Endodermal cell (in vitro differentiated cells): Measurements from ENCODE around the gene PCDHA1. TPM values are rescaled to one million over a fixed set of nuclear protein-coding genes. Genes with fewer than 3 reads are reported as not detected.

Experiments
- DNase-seq: peaks from one replicate; pipeline ENCODE4 v3.0.0-alpha.2; 2017
- H3K27ac ChIP-seq: 2 replicates; pipeline ENCODE4 v1.5.1; 2013; ENCODE audit warnings: mild to moderate bottlenecking, low read depth, low read length, moderate library complexity
- H3K27me3 ChIP-seq: 2 replicates; pipeline ENCODE4 v1.6.1; 2013; ENCODE audit warnings: mild to moderate bottlenecking, low read length, moderate library complexity; ENCODE audit not compliant: insufficient read depth, control insufficient read depth, poor library complexity, severe bottlenecking
- H3K36me3 ChIP-seq: 2 replicates; pipeline ENCODE4 v1.7.0; 2013; ENCODE audit warnings: mild to moderate bottlenecking, low read length, moderate library complexity; ENCODE audit not compliant: control insufficient read depth, insufficient read depth
- H3K4me1 ChIP-seq: one replicate; pipeline ENCODE4 v1.7.0; 2013; ENCODE audit warnings: low read length; ENCODE audit not compliant: control insufficient read depth, insufficient read depth
- H3K4me3 ChIP-seq: 2 replicates; pipeline ENCODE4 v1.5.1; 2013; ENCODE audit warnings: mild to moderate bottlenecking, low read length, moderate library complexity
- H3K9ac ChIP-seq: 2 replicates; pipeline ENCODE4 v1.6.1; 2013; ENCODE audit warnings: mild to moderate bottlenecking, low read length, moderate library complexity; ENCODE audit not compliant: poor library complexity, severe bottlenecking; ENCODE audit errors: extremely low read depth
- H3K9me3 ChIP-seq: 2 replicates; pipeline ENCODE4 v1.6.1; 2013; ENCODE audit warnings: mild to moderate bottlenecking, low read length, moderate library complexity; ENCODE audit not compliant: control insufficient read depth
- H3K27ac Mint-ChIP-seq: 2 replicates; pipeline ENCODE4 v1.8.0; 2020; ENCODE audit warnings: mixed read lengths
- H3K27me3 Mint-ChIP-seq: 2 replicates; pipeline ENCODE4 v1.8.0; 2021; ENCODE audit warnings: mild to moderate bottlenecking, mixed read lengths; ENCODE audit not compliant: insufficient read depth
- H3K36me3 Mint-ChIP-seq: 2 replicates; pipeline ENCODE4 v1.8.0; 2020; ENCODE audit warnings: low read depth, mixed read lengths
- H3K4me1 Mint-ChIP-seq: 2 replicates; pipeline ENCODE4 v1.8.0; 2020; ENCODE audit warnings: mixed read lengths
- H3K4me3 Mint-ChIP-seq: 2 replicates; pipeline ENCODE4 v1.8.0; 2020; ENCODE audit warnings: mild to moderate bottlenecking, moderate library complexity, mixed read lengths
- H3K9me3 Mint-ChIP-seq: 2 replicates; pipeline ENCODE4 v1.8.0; 2020; ENCODE audit warnings: mild to moderate bottlenecking, mixed read lengths
- CTCF ChIP-seq: fragments of 200-600 bp; sonication (generic); conservative IDR thresholded peaks from 2 replicates; pipeline ENCODE4 v1.5.0; 2021; ENCODE audit warnings: antibody characterized with exemption, mild to moderate bottlenecking
- WGBS, 2 experiments: methylation state at CpG; one replicate each; pipeline versions ENCODE4 v1.1.5 to v1.1.7; 2013; ENCODE audit warnings: missing lambda C conversion rate in 2 of 2, mixed read lengths in 1 of 2; ENCODE audit not compliant: insufficient coverage in 1 of 2, insufficient read length in 1 of 2; 5-methylcytosine and 5-hydroxymethylcytosine counted together
- total RNA-seq, 2 donors: library from RNA; stranded (reverse); fragmentation: NEBNext Ultra II Directional in 1 of 2; extraction: Animal tissue kit (Norgen Biotek cat#: 25700) in 1 of 2; gene quantifications; 2 replicates in 1 of 2; 3 replicates in 1 of 2; pipeline ENCODE4 v1.2.1, GENCODE V29; 2021

The PCDHA1 gene
- total RNA-seq, 2 donors from 2014 or later = 0.18 to 2.9 TPM

- peaks cover 4% of the 10 kb centered on the region for H3K36me3 ChIP-seq
- no peak overlapping the region for H3K9ac ChIP-seq
- no peak overlapping the region for H3K27ac Mint-ChIP-seq
- H3K4me3 ChIP-seq = no peak overlapping the region
- H3K4me3 Mint-ChIP-seq = no peak overlapping the region
- no peaks in the 10 kb centered on the region for H3K27me3 Mint-ChIP-seq
- H3K4me1 ChIP-seq = peaks cover 7% of the 10 kb centered on the region
- DNase-seq = no peak
- H3K9me3 Mint-ChIP-seq = no peaks in the 10 kb centered on the region
- no peaks in the 10 kb centered on the region for H3K27me3 ChIP-seq
- TF ChIP-seq CTCF = no peak
- no peak overlapping the region for H3K27ac ChIP-seq
- H3K9me3 ChIP-seq = no peaks in the 10 kb centered on the region
- peaks cover 7% of the 10 kb centered on the region for H3K36me3 Mint-ChIP-seq
- H3K4me1 Mint-ChIP-seq = peaks cover 32% of the 10 kb centered on the region
Measured at GRCh38 chr5:141007791-141008190, 221.9 kb downstream of the PCDHA1 start.

GRCh38 chr5:141010047-141010793 is 224.3 kb downstream of the PCDHA1 start:
- 90 to 93% methylated on average over 6 to 12 of the region's 12 CpGs for WGBS, 2 experiments

GRCh38 chr5:141017943-141018342 is 232.0 kb downstream of the PCDHA1 start:
- Histone ChIP-seq H3K9me3 (no peaks in the 10 kb centered on the region), H3K9ac (no peak overlapping the region), H3K4me1 (no peaks in the 10 kb centered on the region), H3K27me3 (no peaks in the 10 kb centered on the region), H3K27ac (no peak overlapping the region), H3K4me3 (no peak overlapping the region), H3K36me3 (no peaks in the 10 kb centered on the region)
- no peak for TF ChIP-seq CTCF
- no peaks in the 10 kb centered on the region for H3K4me1 Mint-ChIP-seq
- H3K27ac Mint-ChIP-seq = no peak overlapping the region
- no peak for DNase-seq
- H3K36me3 Mint-ChIP-seq = no peaks in the 10 kb centered on the region
- no peaks in the 10 kb centered on the region for H3K9me3 Mint-ChIP-seq
- H3K27me3 Mint-ChIP-seq = no peaks in the 10 kb centered on the region
- no peak overlapping the region for H3K4me3 Mint-ChIP-seq

More at GRCh38 chr5:141010047-141010793, 224.3 kb downstream of the PCDHA1 start:
- no peak overlapping the region for H3K27ac Mint-ChIP-seq
- H3K4me1 Mint-ChIP-seq = peaks cover 11% of the 10 kb centered on the region
- H3K9me3 Mint-ChIP-seq = no peaks in the 10 kb centered on the region
- no peak for TF ChIP-seq CTCF
- H3K4me3 ChIP-seq = no peak overlapping the region
- H3K9ac ChIP-seq = no peak overlapping the region
- no peaks in the 10 kb centered on the region for H3K9me3 ChIP-seq
- no peaks in the 10 kb centered on the region for H3K27me3 Mint-ChIP-seq
- H3K27me3 ChIP-seq = no peaks in the 10 kb centered on the region
- peaks cover 4% of the 10 kb centered on the region for H3K36me3 ChIP-seq
- DNase-seq = no peak
- H3K27ac ChIP-seq = no peak overlapping the region
- no peaks in the 10 kb centered on the region for H3K4me1 ChIP-seq
- peaks cover 7% of the 10 kb centered on the region for H3K36me3 Mint-ChIP-seq
- no peak overlapping the region for H3K4me3 Mint-ChIP-seq
